Caki2 (cell line): ENCODE results near the gene DNAH8. TPM values are rescaled to one million over a fixed set of nuclear protein-coding genes. Genes with fewer than 3 reads are reported as not detected.

Experiments
- DNase-seq: peaks from one replicate; pipeline ENCODE4 v3.0.0-alpha.2; 2015; ENCODE audit warnings: low read depth
- in situ Hi-C: cut with HindIII; loops from 2 replicates; pipeline ENCODE4 v1.10.0; 2016; ENCODE audit warnings: low sequenced_read_pairs, low pct_unique_long_range_greater_than_20kb, mixed read lengths
- total RNA-seq: library from RNA; depleted of rRNA; stranded (reverse); fragments of >200 nt; shearing (Covaris generic); gene quantifications from 2 replicates; pipeline ENCODE4 v1.2.3, GENCODE V29; 2014; ENCODE audit warnings: low replicate concordance

The DNAH8 gene
- total RNA-seq, 1 experiment from 2014 or later: not detected

DNA sequence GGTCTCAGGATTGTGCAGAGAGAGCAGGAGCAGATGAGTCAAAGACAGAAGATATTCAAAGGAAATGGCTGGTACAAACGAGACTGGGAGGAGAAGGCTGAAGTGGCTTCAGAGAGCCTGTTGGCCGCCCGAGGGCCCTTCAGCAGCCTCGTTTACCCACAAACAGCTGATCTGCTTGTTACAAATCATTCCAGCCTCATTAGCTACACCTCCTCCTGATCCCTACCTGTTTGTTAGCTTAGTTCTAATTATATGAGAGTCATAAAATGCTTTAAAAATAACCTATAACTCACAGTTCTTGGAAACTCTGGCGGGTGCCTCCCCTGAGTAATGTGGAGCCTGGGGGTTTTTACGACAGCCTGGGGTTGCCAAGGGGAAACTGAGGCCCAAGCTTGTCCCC, 346.1 kb downstream of the DNAH8 start:
- DNase-seq: no peak
- in situ Hi-C loops: no loop called here

- in situ Hi-C loops: no loop called here
- no peak for DNase-seq
Observed at GRCh38 chr6:39061588-39061987, 346.5 kb downstream of the DNAH8 start.

- no peak for DNase-seq
- in situ Hi-C loops: no loop called here
Observed at GRCh38 chr6:39062014-39062740, 347.1 kb downstream of the DNAH8 start.

- in situ Hi-C loops: no loop called here
- no peak for DNase-seq
Observed at GRCh38 chr6:39063526-39063925, 348.4 kb downstream of the DNAH8 start.

GRCh38 chr6:39065561-39065960, 350.4 kb downstream of the DNAH8 start:
- DNase-seq: no peak
- in situ Hi-C loops: no loop called here

- in situ Hi-C loops: no loop called here
- no peak for DNase-seq
Observed at GRCh38 chr6:39068391-39068790, 353.3 kb downstream of the DNAH8 start.

DNA sequence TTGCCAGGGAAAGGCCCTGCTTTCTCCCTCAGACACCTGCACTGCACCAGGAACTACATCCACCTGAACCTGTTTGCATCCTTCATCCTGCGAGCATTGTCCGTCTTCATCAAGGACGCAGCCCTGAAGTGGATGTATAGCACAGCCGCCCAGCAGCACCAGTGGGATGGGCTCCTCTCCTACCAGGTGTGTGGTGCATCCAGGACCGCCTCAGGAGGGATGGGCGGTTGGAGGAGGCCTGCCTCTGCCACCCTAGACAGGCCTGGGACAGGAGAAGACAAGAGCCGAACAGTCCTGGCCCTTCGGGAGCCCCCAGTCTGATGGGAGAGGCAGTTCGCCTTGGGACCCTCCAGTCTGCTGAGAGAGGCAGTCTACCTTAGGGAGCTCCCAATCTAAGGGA, 357.7 kb downstream of the DNAH8 start:
- in situ Hi-C loops: no loop called here
- DNase-seq: no peak

DNA sequence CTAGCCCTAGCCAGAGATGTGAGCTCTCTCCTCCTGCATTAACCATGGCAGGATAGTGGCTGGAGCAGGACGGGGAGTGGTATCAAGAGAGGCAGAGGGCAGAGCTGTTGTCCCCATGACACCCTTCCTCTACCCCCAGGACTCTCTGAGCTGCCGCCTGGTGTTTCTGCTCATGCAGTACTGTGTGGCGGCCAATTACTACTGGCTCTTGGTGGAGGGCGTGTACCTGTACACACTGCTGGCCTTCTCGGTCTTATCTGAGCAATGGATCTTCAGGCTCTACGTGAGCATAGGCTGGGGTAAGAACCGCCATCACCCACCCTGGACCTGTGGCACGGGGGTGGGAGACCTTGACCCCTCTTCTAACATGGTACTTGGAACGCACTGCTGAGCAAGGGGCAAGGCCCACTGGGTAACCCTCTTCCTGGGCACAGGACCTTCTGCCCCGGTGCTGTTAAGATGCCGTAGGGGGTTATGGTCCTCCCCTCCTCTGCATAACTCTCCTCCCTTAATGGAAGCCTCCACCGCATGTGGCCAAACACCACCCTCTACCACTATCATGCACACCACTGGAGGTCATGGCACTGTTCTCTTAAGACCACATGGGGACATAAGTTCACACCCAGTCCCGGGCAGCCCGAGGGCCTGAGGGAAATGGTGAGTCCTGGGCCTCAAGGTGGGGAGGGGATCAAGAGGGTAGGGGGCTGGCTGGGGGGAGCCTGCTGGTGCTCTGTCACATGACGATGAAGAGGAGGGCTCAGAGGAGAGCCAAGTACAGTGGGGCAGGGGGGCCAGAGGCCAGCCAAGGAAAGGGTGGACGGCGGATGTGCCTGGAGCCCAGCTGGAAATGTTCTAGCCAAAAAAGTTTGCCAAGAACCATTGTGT, 358.6 kb downstream of the DNAH8 start:
- no peak for DNase-seq
- in situ Hi-C loops: no loop called here

- in situ Hi-C loops: no loop called here
- no peak for DNase-seq
Observed at GRCh38 chr6:39074486-39074885, 359.4 kb downstream of the DNAH8 start.

GRCh38 chr6:39075010-39075686, 360.0 kb downstream of the DNAH8 start:
- in situ Hi-C loops: no loop called here
- DNase-seq: no peak

GRCh38 chr6:39075807-39076622, 360.9 kb downstream of the DNAH8 start:
- DNase-seq: no peak
- in situ Hi-C loops: no loop called here

DNA sequence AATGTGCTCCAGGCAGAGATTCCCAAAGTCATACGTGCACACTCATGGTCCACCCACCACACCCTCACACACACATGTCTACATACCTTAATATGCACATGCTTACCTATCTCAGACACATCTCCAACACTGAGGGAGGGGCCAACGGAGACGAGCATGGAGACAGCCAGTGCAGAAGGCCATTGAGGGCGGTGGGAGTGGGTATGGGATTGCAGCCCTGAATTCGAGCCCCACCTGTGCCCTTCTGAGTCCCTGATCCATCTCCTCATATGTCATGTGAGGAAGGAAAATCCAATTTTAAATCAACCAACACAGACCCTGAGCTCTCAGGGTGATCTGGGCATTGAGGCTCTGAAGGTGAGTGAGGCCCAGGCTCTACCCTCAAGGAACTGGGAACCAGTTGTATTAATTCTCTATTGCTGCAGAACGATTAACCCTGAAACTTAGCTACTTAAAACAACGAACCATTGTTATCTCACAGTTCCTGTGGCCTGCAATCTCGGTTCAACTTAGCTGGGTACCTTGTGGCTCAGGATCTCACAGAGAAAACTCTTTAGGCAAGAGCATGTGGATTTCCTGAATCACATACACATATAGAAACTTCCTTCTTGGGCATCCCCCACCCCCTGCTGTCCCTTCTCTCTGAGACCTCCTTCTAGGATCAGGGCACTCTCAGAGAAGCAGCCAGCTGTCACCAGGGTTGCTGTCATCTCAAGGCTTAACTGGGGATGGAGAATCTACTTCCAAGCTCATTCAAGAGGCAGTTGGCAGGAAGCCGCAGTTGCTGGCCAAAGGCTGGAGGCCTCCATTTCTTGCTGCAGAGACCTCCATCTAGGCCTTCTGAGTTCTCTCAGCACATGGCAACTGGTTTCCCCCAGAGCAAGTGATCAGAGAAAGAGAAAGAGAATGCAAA, 361.8 kb downstream of the DNAH8 start:
- no peak for DNase-seq
- in situ Hi-C loops: no loop called here

DNA sequence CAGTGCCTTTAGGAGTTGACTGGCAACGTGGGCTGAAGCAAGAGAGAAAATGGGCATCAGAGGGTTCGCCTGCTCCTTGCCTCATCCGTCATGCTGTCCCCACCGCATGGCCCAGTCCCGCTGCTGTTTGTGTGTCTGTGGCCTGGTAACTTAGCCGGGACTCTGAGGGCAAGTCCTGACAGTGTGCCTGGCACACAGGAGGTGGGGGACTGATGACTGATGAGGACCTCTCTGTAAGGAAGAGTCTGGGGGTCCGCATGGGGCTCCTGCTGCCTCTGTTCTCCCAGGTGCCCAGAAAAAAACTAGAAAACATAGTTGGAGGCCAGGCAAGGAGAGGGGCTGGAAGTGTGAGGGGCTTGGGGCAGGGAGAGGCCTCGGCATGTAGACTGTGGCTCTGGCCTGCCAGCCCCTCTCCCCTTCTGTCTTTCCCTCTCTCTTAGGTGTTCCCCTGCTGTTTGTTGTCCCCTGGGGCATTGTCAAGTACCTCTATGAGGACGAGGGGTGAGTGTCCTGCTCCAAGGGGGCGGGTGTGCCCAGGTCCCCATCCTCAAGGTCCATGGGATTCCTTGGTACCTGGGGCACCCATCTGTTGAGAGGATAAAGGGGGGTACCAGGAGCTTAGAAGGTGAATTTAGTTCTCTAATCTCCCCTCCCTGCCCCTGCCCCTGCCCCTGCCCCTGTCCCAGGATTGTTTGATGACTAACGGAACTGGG, 362.9 kb downstream of the DNAH8 start:
- no peak for DNase-seq
- in situ Hi-C loops: no loop called here

- no peak for DNase-seq
- in situ Hi-C loops: no loop called here
Observed at GRCh38 chr6:39078695-39079094, 363.6 kb downstream of the DNAH8 start.

GRCh38 chr6:39079197-39080125, 364.4 kb downstream of the DNAH8 start:
- in situ Hi-C loops: no loop called here
- DNase-seq: no peak
